Smooth muscle cell (in vitro differentiated cells): ENCODE measurements around the gene NGFR. TPM values are rescaled to one million over a fixed set of nuclear protein-coding genes. Genes with fewer than 3 reads are reported as not detected.

Experiments
- DNase-seq: peaks from one replicate; lab custom pipeline; 2025; ENCODE audit not compliant: unreplicated experiment; lab: John Stamatoyannopoulos, UW
- H2AFZ ChIP-seq: fragments of 200-600 bp; sonication (generic); 2 replicates; pipeline ENCODE4 v1.6.0; 2016; ENCODE audit warnings: antibody characterized with exemption, low read depth, mild to moderate bottlenecking
- H3F3A ChIP-seq: fragments of 200-600 bp; sonication (generic); 2 replicates; pipeline ENCODE4 v1.6.0; 2017; ENCODE audit warnings: antibody characterized with exemption, low read depth
- H3K27ac ChIP-seq: fragments of 200-600 bp; sonication (generic); 2 replicates; pipeline ENCODE4 v1.5.1; 2016; ENCODE audit warnings: low read depth, mild to moderate bottlenecking
- H3K27me3 ChIP-seq: fragments of 200-600 bp; sonication (generic); 2 replicates; pipeline ENCODE4 v1.6.1; 2016; ENCODE audit warnings: low read depth, mild to moderate bottlenecking
- H3K36me3 ChIP-seq: fragments of 200-600 bp; sonication (generic); 2 replicates; pipeline ENCODE4 v1.5.1; 2016; ENCODE audit warnings: low read depth
- H3K4me1 ChIP-seq: fragments of 200-600 bp; sonication (generic); 2 replicates; pipeline ENCODE4 v1.5.1; 2016; ENCODE audit warnings: low read depth
- H3K4me2 ChIP-seq: fragments of 200-600 bp; sonication (generic); 2 replicates; pipeline ENCODE4 v1.6.0; 2016; ENCODE audit warnings: mild to moderate bottlenecking
- H3K4me3 ChIP-seq: fragments of 200-600 bp; sonication (generic); 2 replicates; pipeline ENCODE4 v1.5.1; 2016; ENCODE audit warnings: mild to moderate bottlenecking
- H3K79me2 ChIP-seq: fragments of 200-600 bp; sonication (generic); 2 replicates; pipeline ENCODE4 v1.6.0; 2016; ENCODE audit warnings: low read depth, mild to moderate bottlenecking
- H3K9ac ChIP-seq: fragments of 200-600 bp; sonication (generic); 2 replicates; pipeline ENCODE4 v1.6.0; 2016; ENCODE audit warnings: low read depth
- H3K9me3 ChIP-seq: fragments of 200-600 bp; sonication (generic); replicated peaks from 2 replicates; pipeline ENCODE4 v1.5.1; 2016; ENCODE audit warnings: low read depth
- H4K20me1 ChIP-seq: fragments of 200-600 bp; sonication (generic); 2 replicates; pipeline ENCODE4 v1.6.0; 2016; ENCODE audit warnings: low read depth
- CTCF ChIP-seq: fragments of 200-600 bp; sonication (generic); IDR thresholded peaks from 2 replicates; pipeline ENCODE4 v1.5.1; 2017; ENCODE audit warnings: borderline replicate concordance, mild to moderate bottlenecking, antibody characterized with exemption; ENCODE audit not compliant: insufficient read depth, poor library complexity, severe bottlenecking
- WGBS: methylation state at CpG from one replicate; pipeline ENCODE4 v1.1.7; 2016; ENCODE audit warnings: low lambda C conversion rate; 5-methylcytosine and 5-hydroxymethylcytosine counted together
- polyA plus RNA-seq: library from polyadenylated mRNA; unstranded; fragments of >200 nt; fragmentation: Nextera tagmentation; extraction: Ambion mirVana; gene quantifications from 2 replicates; pipeline ENCODE4 v1.2.1, GENCODE V29; 2016
- total RNA-seq: library from RNA; depleted of rRNA; stranded (reverse); fragments of >200 nt; gene quantifications from 2 replicates; pipeline ENCODE4 v1.2.3, GENCODE V29; 2014

NGFR gene
- total and polyA plus RNA-seq, 2 experiments from 2014 or later = 2.4 to 2.5 TPM

GRCh38 chr17:49450181-49450580, 44.9 kb upstream of the NGFR start:
- TF ChIP-seq CTCF = no peak
- Histone ChIP-seq H3K9ac (no peak overlapping the region), H3K27ac (no peak overlapping the region), H3K9me3 (no peaks in the 10 kb centered on the region), H2AFZ (no peak overlapping the region), H3F3A (no peaks in the 10 kb centered on the region), H3K4me3 (no peak overlapping the region), H3K36me3 (no peaks in the 10 kb centered on the region), H3K4me1 (peaks cover 4% of the 10 kb centered on the region), H3K27me3 (no peaks in the 10 kb centered on the region), H3K79me2 (no peaks in the 10 kb centered on the region), H3K4me2 (no peak overlapping the region), H4K20me1 (no peaks in the 10 kb centered on the region)
- WGBS = 91% methylated on average over 4 of the region's 4 CpGs
- DNase-seq = no peak

DNA sequence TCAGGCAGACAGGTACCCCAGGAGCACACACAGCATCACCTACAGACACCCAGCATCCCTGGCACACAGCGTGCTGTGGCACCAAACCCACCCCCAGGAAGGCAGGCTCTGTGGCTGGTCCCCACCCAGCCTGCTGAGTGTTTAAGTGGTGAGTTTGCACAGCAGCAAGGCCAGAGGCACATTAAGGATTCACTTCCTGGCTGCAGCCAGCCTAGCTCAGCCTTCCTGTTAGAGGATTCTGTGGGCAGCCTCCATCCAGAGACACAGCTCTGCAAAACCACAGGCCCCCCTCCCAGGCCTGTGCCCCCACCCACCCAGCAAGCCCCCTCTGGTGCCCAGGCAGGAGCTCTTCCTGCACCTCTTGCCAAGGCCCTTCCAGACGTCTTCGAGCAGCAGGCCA, 44.4 kb upstream of the NGFR start:
- Histone ChIP-seq H3K36me3 (no peaks in the 10 kb centered on the region), H3K79me2 (no peaks in the 10 kb centered on the region), H4K20me1 (no peaks in the 10 kb centered on the region), H3F3A (peaks cover under 1% of the 10 kb centered on the region), H3K9ac (no peak overlapping the region), H2AFZ (no peak overlapping the region), H3K4me1 (peaks cover 6% of the 10 kb centered on the region), H3K27me3 (no peaks in the 10 kb centered on the region), H3K4me3 (no peak overlapping the region), H3K9me3 (no peaks in the 10 kb centered on the region), H3K4me2 (no peak overlapping the region), H3K27ac (no peak overlapping the region)
- no peak for TF ChIP-seq CTCF
- no peak for DNase-seq
- WGBS = 54% methylated on average over 3 of the region's 3 CpGs

DNA sequence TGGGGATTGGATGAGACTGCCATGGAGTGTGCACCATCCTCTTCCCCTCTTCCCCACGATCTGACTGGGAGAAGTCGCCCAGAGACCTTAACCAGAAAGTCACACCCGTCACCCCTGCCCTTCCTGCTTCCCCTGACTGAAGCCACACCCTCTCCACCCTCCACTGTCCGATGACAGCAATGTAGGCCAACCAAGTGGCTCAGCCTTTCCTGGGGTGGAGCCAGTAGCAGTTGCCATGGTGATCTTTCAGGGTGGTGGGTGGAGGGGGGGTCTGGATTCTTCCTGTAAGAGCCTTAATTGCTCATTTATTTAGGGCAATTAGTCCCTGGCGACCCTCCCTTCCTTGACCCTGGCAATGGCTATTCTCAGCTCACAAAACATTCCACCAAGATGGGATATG, 42.9 kb upstream of the NGFR start:
- no peaks in the 10 kb centered on the region for H3K36me3 ChIP-seq
- H3K4me2 ChIP-seq = no peak overlapping the region
- no peaks in the 10 kb centered on the region for H3K27me3 ChIP-seq
- H3K4me3 ChIP-seq = no peak overlapping the region
- H3F3A ChIP-seq = peaks cover 3% of the 10 kb centered on the region
- H3K79me2 ChIP-seq = no peaks in the 10 kb centered on the region
- no peak overlapping the region for H3K9ac ChIP-seq
- no peaks in the 10 kb centered on the region for H3K9me3 ChIP-seq
- H2AFZ ChIP-seq = no peak overlapping the region
- H3K27ac ChIP-seq = no peak overlapping the region
- WGBS = 92% methylated on average over 5 of the region's 5 CpGs
- peaks cover 6% of the 10 kb centered on the region for H3K4me1 ChIP-seq
- no peaks in the 10 kb centered on the region for H4K20me1 ChIP-seq
- no peak for TF ChIP-seq CTCF
- no peak for DNase-seq

DNA sequence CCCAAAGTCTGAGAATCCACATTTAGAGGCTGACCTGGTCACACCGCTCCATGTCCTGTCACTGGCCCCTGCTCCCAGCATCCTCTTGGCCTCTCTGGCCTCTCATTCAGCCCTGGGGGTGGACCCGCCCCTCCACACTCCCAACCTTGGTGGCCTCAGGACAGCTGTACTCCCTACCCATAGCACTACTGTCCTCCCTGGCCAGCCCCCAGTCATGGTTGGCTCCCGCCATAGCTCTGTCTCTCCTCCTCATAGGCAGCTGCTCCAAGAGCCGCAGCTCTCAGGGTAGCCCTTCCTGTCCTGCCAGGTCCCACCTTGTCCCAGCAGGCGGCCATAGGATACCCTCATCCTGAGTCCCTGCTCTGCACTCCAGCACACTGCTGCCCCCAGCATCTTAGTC, 42.4 kb upstream of the NGFR start:
- no peaks in the 10 kb centered on the region for H3K36me3 ChIP-seq
- H3F3A ChIP-seq = peaks cover 3% of the 10 kb centered on the region
- peaks cover 6% of the 10 kb centered on the region for H3K4me1 ChIP-seq
- no peaks in the 10 kb centered on the region for H4K20me1 ChIP-seq
- DNase-seq = no peak
- no peak overlapping the region for H2AFZ ChIP-seq
- no peaks in the 10 kb centered on the region for H3K27me3 ChIP-seq
- no peak overlapping the region for H3K4me2 ChIP-seq
- 98% methylated on average over 5 of the region's 5 CpGs for WGBS
- H3K79me2 ChIP-seq = no peaks in the 10 kb centered on the region
- TF ChIP-seq CTCF = no peak
- H3K4me3 ChIP-seq = no peak overlapping the region
- H3K27ac ChIP-seq = no peak overlapping the region
- H3K9me3 ChIP-seq = no peaks in the 10 kb centered on the region
- no peak overlapping the region for H3K9ac ChIP-seq
